ENCODE data around the gene TJAP1.

- TF ChIP-seq, protein P1, sequence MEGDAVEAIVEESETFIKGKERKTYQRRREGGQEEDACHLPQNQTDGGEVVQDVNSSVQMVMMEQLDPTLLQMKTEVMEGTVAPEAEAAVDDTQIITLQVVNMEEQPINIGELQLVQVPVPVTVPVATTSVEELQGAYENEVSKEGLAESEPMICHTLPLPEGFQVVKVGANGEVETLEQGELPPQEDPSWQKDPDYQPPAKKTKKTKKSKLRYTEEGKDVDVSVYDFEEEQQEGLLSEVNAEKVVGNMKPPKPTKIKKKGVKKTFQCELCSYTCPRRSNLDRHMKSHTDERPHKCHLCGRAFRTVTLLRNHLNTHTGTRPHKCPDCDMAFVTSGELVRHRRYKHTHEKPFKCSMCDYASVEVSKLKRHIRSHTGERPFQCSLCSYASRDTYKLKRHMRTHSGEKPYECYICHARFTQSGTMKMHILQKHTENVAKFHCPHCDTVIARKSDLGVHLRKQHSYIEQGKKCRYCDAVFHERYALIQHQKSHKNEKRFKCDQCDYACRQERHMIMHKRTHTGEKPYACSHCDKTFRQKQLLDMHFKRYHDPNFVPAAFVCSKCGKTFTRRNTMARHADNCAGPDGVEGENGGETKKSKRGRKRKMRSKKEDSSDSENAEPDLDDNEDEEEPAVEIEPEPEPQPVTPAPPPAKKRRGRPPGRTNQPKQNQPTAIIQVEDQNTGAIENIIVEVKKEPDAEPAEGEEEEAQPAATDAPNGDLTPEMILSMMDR (IDR thresholded peaks at IDR 0.05; ENCODE audit: insufficient read depth, low read length, poor library complexity, severe bottlenecking), result no peak
- TF ChIP-seq EZH2phosphoT487 (conservative IDR thresholded peaks at IDR 0.05; ENCODE audit: low read length), result no peak
Observed at GRCh38 chr6:43465948-43466347, 11.4 kb upstream of the TJAP1 start.
